Kidney epithelial cell (primary cell): ENCODE results near the gene SLC6A12. TPM values are rescaled to one million over a fixed set of nuclear protein-coding genes. Genes with fewer than 3 reads are reported as not detected.

Experiments
- DNase-seq: peaks from one replicate; pipeline ENCODE4 v3.0.0-alpha.2; 2010; ENCODE audit warnings: low read depth
- H3K27me3 ChIP-seq: 2 replicates; pipeline ENCODE4 v1.6.0; 2011; ENCODE audit warnings: low read length; ENCODE audit not compliant: control insufficient read depth, insufficient read depth
- H3K36me3 ChIP-seq: 2 replicates; pipeline ENCODE4 v1.5.1; 2011; ENCODE audit warnings: low read length; ENCODE audit not compliant: control insufficient read depth, insufficient read depth
- H3K4me3 ChIP-seq: 2 replicates; pipeline ENCODE4 v1.5.1; 2011; ENCODE audit warnings: low read depth, mild to moderate bottlenecking, control low read depth, low read length
- CTCF ChIP-seq: IDR thresholded peaks from 2 replicates; pipeline ENCODE4 v1.5.1; 2011; ENCODE audit warnings: mild to moderate bottlenecking, moderate library complexity, low read length, control low read depth, inconsistent platforms; ENCODE audit not compliant: insufficient read depth, poor library complexity, severe bottlenecking
- total RNA-seq: library from RNA; depleted of rRNA; stranded (reverse); fragments of >200 nt; gene quantifications from 2 replicates; pipeline ENCODE4 v1.2.3, GENCODE V29; 2015

The SLC6A12 gene
- total RNA-seq, 1 donor from 2014 or later = not detected

- DNase-seq = no peak
- H3K4me3 ChIP-seq = no peak overlapping the region
- TF ChIP-seq CTCF = no peak
- no peaks in the 10 kb centered on the region for H3K36me3 ChIP-seq
- peaks cover 27% of the 10 kb centered on the region for H3K27me3 ChIP-seq
Observed at GRCh38 chr12:208813-209212, 5.1 kb downstream of the SLC6A12 start.

- TF ChIP-seq CTCF = no peak
- no peak overlapping the region for H3K4me3 ChIP-seq
- DNase-seq = no peak
- peaks cover 24% of the 10 kb centered on the region for H3K27me3 ChIP-seq
- H3K36me3 ChIP-seq = no peaks in the 10 kb centered on the region
Observed at GRCh38 chr12:207804-208203, 6.2 kb downstream of the SLC6A12 start.

DNA sequence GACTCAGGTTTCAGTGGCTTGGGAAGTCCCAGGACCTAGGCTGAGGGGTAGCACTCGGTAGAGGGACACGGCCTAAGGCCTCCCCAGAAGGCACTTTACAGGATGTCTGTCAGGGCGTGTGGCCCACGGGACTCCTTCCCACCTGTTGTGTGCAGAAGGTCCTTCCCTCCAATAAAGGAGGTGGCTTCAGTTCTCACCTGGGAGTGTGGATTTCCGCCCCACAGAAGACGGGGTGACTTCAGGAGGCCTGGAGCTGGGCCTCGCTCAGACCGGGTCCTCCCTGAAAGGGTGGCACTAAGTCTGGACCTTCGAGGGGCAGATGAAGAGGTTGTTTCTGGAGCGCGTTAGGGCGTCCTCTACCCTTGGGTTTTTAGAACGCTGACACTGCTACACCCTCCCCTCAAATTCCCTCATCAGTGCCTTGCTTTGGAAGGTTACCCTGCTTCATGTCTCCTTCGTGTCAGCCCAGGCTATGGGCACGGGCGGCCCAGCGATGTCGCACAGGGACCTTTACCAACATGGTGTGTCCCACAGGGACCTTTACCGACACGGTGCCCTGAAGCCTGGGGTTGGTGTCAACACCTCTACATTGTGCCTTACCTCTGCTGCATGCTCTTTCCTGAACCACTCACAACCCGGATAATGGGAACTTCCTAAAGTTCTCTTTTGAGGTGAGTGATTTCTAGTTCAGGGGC is 7.1 kb downstream of the SLC6A12 start:
- Histone ChIP-seq H3K27me3 (peaks cover 29% of the 10 kb centered on the region), H3K4me3 (no peak overlapping the region), H3K36me3 (no peaks in the 10 kb centered on the region)
- no peak for DNase-seq
- no peak for TF ChIP-seq CTCF

DNA sequence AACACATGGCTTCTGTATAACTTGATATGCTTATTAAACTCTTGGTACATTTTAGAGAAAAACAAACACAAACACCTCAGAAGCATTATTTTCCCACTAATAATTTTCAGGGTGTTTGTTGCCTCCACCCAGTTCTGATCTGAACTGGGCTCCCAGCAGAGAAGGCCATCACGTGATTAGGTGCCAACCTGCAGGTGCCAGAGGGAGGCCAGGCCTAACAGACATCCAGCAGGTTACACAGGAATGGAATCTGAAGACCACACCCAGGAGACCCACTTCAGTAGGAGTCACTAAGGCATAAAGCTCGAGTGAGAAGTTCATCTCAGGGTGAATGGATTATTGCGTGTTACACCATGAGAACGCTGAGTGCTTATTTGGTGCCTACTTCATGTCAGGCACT is 8.9 kb downstream of the SLC6A12 start:
- Histone ChIP-seq H3K36me3 (no peaks in the 10 kb centered on the region), H3K4me3 (no peak overlapping the region), H3K27me3 (peaks cover 38% of the 10 kb centered on the region)
- no peak for DNase-seq
- no peak for TF ChIP-seq CTCF

DNA sequence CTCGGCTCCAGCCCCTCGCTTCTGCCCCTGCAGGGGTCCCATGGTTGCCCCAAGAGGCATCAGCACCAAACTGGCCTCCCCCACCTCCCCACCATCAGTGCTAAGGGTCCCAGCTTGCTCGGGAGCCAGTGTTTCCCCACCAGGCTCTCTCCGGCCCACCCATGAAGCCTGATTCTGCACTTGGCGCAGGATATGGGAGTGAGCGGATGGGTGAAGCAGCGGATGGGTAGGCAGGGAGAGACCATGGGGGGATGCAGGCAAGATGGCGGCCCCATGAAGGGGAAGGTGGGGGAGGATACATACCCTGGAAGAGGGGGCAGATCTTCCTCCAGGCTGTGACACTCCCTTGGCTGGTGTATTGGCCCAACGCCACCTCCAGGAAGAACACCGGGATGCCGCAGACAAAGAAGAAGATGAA is 9.7 kb downstream of the SLC6A12 start:
- Histone ChIP-seq H3K4me3 (no peak overlapping the region), H3K36me3 (no peaks in the 10 kb centered on the region), H3K27me3 (peaks cover 35% of the 10 kb centered on the region)
- DNase-seq = no peak
- TF ChIP-seq CTCF = no peak
